HFF-Myc (cell line): ENCODE measurements around the gene PARP6.

Source experiments
- DNase-seq: peaks from one replicate; pipeline ENCODE4 v3.0.0-alpha.2; 2011; ENCODE audit warnings: low read depth; ENCODE audit errors: extremely low read depth
- H3K4me3 ChIP-seq: replicated peaks from 2 replicates; pipeline ENCODE4 v1.5.1; 2011; ENCODE audit warnings: low read depth, mild to moderate bottlenecking, control low read depth, low read length
- TF ChIP-seq, protein P1 (sequence below): IDR thresholded peaks from 2 replicates; pipeline ENCODE4 v1.5.1; 2012; ENCODE audit warnings: mild to moderate bottlenecking, low read depth, low read length, control low read depth; ENCODE audit errors: missing control alignments

Gene PARP6

DNA sequence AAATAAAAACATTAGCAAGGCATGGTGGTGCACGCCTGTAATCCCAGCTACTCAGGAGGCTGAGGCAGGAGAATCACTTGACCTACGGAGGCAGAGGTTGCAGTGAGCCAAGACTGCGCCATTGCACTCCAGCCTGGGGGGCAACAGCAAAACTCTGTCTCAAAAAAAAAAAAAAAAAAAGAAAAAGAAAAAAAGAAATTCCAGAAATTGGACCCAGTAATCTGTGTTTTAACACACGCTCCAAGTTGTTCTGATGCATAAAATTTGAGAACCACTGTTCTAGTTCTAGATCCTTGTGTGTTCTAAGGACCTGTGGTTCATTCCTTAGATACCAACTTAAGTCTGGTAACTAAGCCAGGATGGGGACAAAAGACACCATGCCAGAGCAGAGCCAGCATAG is 2.6 kb downstream of the PARP6 start:
- DNase-seq, result no peak
- TF ChIP-seq, protein P1, sequence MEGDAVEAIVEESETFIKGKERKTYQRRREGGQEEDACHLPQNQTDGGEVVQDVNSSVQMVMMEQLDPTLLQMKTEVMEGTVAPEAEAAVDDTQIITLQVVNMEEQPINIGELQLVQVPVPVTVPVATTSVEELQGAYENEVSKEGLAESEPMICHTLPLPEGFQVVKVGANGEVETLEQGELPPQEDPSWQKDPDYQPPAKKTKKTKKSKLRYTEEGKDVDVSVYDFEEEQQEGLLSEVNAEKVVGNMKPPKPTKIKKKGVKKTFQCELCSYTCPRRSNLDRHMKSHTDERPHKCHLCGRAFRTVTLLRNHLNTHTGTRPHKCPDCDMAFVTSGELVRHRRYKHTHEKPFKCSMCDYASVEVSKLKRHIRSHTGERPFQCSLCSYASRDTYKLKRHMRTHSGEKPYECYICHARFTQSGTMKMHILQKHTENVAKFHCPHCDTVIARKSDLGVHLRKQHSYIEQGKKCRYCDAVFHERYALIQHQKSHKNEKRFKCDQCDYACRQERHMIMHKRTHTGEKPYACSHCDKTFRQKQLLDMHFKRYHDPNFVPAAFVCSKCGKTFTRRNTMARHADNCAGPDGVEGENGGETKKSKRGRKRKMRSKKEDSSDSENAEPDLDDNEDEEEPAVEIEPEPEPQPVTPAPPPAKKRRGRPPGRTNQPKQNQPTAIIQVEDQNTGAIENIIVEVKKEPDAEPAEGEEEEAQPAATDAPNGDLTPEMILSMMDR, result no peak
- H3K4me3 ChIP-seq, result no peak overlapping the region

DNA sequence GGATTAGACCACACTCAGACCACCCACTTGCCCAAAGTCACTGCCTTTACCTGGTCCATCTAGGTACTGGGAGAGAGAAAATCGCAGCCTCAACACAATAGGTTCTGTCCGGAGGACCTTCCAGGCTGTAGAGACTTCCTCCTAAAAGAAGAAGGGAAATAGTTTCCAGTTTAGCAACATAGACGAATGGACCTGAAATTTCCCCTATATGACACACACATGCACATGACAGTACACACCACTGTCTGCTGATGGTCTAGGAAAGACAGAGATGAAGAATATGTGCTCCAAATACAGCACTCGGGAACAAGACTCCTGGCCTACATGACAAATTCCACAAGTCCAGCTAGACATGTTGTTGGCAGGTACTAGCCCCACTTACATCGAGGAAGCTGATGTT is 7.3 kb downstream of the PARP6 start:
- H3K4me3 ChIP-seq, result no peak overlapping the region
- DNase-seq, result no peak
- TF ChIP-seq, protein P1, result no peak

DNA sequence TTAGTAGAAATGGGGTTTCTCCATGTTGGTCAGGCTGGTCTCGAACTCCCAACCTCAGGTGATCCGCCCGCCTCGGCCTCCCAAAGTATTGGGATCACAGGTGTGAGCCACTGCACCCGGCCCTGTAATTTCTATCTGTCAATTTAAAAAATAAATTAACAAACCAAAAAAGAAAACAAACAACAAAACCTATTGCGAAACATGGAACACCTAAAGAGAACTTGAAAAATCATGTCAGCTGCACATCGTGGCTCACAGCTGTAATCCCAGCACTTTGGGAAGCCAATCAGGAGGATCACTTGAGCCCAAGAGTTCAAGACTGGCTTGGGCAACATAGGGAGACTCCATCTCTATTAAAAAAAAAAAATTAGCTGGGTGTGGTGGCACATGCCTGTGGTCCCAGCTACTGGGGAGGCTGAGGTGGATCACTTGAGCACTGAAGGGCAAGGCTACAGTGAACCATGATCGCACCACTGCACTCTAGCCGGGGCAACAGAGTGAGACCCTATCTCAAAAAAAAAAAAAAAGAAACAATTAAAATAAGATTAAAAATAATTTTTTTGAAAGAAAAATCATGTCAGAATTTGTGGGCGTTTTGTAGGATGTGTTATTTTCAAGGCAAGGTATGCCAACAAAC is 19.6 kb downstream of the PARP6 start:
- no peak overlapping the region for H3K4me3 ChIP-seq
- no peak for DNase-seq
- TF ChIP-seq, protein P1, result no peak

DNA sequence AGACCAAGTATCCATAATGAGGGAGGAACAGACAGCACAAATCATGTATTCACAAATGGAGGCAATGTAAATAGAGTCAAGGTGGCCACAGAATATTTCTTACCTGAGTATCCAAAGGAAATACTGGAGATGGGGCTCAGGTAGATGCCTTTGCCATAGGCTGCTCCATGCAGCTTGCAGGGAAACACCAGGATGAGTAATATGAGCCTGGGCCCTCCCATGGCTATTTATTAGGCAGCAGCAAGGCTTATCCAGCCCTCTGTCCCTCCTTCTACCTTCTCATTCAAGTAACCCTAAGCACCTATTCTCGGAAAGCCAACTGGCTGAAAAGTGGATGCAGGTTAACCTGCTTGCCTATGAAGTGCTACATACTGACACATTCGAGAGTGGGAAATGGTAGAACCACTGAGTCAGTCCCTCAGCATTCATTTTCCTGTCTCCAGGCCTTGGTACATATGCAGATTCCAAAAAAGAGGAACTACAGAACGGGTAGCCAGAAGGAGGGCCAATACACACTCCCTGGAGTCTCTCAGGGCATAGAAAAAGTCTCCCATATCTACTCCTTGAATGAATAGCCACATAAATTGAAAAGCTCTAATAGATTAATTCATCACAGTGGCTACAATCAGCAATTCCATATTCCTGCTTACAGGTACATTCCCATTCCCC is 23.1 kb downstream of the PARP6 start:
- no peak overlapping the region for H3K4me3 ChIP-seq
- no peak for DNase-seq
- TF ChIP-seq, protein P1, result no peak

DNA sequence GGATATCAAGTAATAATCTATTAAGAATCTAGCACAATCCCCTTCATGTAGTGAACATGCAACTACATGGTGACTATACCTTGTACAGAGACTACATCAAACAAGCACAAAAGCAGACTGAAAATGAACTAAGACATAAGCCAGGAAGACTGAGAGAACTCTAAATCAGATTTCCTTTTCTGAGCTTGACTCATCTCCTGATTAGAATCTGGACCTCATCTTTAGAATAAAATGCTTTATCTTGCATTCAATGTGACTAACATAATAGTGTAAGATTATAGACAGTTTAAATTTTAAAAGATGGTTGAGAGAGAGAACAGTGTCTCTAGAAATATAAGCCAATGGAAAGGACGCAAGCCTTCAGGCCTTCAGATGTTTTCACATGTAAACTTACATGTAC is 23.8 kb downstream of the PARP6 start:
- no peak overlapping the region for H3K4me3 ChIP-seq
- TF ChIP-seq, protein P1, result no peak
- no peak for DNase-seq

DNA sequence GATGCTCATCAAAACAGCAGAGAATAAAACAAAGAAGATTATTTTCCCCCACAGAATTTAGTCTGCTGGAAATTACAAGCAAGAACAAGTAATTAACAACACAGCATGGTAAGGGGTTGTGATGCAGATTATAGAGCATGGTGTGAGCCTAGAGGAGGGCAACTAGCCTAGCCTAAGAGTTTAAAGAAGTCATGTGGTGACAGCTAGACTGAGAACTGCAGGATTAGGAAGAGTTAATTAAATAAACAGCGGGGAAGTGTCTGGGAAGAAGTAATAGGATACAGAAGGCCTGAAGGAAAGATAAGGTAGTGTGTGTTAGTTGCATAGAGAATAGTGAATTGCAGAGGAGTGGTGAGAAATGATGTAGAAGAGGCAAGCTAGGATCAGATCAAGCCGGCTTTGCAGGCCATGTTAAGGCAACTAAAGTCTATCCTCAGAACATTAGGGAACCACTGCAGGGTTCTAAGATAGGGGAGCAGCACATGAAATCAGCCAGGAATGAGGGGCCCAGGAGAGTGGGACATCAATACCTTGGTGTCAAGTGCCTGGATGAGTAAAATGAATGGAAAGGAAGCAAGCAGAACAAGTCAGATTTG is 29.5 kb downstream of the PARP6 start:
- no peak overlapping the region for H3K4me3 ChIP-seq
- DNase-seq, result no peak
- TF ChIP-seq, protein P1, result no peak

DNA sequence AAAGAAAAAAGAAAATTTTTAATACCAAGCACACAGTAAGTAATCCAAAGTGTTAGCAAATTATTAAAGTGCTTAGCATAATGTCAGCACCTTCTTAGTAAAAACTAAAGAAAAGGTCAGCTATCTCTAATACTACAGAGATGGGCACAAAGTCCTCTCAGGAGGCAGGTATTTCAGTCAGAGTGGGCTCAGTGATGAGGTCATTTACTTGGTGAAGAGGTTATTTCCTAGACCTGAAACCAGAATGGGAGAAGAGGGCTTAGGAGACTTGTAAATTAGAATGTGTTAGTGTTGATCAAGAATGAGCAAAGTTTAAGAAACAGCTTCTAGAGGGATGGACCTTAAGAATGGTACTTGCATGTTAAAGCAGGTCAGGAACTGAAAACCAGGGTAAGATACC is 32.7 kb downstream of the PARP6 start:
- TF ChIP-seq, protein P1, result no peak
- no peak overlapping the region for H3K4me3 ChIP-seq
- no peak for DNase-seq
